NCI-H1092 (cell line): ENCODE measurements around the gene SFRP4.

Experiments used
- DNase-seq: peaks from one replicate; lab custom pipeline; 2025; lab: John Stamatoyannopoulos, UW

The SFRP4 gene

DNA sequence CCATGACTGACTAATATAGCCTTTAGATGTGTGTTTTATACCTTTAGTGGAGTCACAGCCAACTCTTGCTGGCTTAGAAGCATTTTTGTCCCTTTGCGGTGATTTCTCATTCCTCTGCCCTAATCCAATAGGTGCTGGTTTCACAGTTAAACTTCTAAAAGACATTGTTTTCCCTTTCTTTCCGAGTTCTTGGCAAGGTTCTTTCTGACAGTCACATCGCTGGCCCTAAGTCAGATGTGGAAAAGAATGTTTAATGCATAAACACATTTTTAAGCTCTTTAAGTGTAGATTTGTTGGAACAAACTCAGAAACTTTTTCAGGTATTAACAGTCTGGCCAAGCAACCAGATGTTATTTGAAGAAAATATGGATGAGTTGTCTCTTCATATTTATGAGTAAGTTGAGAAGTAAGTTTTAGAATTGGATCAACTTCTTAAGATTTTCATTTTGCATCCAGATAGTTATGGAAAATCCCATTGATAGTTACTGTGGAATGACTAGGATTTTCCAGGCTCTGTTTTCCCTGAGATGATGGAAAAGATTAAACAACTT lies 7.9 kb upstream of the SFRP4 start:
- DNase-seq, result no peak

DNA sequence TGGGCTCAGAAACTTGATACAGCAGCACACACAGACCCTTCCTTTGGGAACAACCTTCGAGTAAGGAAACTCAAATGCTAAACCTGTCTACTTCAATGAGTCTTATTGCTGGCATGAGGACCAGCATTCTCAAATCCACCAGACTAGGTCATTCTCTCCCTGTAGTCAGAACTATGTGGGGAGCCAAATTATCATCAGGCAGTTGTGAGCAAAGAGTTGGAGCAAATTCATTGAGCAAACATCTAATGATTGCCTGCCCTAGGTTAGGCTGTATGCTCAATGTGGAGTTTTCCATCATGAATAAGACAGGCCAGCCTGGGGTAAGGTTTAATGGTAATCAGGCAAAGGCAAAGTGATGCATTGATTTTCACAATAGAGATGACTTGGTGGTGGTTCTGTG lies 7.4 kb upstream of the SFRP4 start:
- no peak for DNase-seq

DNA sequence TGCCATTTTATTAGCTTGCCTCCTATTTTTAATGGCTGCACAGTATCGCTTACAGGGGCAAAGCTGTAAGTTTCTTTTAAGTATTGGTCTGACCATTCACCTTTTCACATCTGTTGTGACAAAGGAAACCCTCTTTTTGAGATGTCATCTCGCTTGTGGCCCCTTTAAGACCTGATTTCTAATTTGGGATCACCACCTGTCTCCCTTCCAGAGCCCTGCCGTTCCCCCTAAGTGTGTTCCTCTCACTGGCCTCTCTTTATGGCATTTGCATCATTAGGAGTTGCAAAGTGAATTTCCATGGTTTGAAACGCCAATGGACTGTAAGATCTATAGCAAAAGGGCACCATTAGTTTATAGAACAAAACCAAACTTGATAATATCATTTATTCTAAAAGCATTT lies 5.3 kb upstream of the SFRP4 start:
- no peak for DNase-seq

GRCh38 chr7:37920849-37921805 lies 4.5 kb upstream of the SFRP4 start:
- peak; percentile 42 for DNase-seq

DNA sequence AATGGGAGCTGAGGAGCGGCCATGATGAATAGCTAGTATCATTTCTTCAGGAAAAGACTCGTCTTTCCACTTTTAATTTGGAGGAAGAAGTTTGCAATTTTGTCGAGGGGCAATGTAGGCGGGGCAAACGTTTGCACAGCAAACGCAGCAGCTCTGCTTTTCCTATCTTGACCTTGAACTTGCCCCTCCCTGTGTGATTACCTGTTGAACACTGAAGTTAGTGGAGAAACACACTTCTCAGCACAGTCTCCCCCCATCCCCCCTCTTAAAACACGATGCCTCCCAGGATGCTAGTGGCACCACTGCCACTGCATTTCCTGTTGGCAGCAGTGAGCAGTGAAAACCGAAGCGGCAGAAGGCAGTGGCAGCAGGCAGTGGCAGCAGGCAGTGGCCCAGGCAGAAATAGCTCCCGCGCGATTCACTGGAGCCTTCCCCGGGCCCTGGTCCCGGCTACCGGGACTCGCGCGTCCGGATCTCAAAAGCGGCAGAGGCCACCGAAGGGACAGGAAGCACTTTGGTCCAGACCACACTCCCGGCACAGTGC lies 3.8 kb upstream of the SFRP4 start, which contains the start of gene EPDR1:
Gene EPDR1, plus strand, starts transcription at position 336 of the 544 bp plus-strand sequence. CDS start 300 bp downstream, outside the sequence.
- DNase-seq, result peak; percentile 48

GRCh38 chr7:37918526-37918925 lies 1.9 kb upstream of the SFRP4 start:
- DNase-seq, result no peak

DNA sequence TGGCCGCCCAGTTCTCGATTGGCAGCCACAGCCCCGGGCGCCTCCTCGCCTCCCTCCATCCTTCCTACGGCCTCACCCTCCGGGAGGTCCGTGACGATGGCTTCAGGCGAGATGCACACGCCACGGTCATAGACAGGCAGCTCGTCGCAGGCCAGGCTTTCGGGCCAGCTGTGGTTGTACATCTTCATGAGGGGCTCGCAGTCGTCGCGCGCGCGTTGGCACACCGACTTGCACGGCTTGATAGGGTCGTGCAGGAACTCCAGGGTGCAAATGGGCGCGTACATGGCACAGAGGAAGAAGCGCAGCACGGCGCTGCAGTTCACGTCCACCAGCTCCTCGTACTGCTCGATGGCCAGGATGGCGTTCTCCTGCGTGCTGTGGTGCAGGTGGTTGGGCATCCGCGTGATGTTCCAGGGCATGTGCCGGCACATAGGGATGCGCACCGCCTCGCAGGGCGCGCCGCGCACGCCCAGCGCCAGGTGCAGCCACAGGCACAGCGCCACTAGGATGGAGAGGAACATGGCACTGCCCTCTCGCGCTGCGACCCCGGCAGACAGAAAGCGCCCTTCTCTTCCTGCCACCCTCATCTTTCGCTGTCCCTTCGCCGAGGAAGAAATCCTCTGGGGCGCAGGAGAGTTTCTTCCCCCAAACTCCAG lies 472 bp downstream of the SFRP4 start:
- no peak for DNase-seq

- no peak for DNase-seq
Observed at GRCh38 chr7:37915438-37915837, 1.2 kb downstream of the SFRP4 start.

DNA sequence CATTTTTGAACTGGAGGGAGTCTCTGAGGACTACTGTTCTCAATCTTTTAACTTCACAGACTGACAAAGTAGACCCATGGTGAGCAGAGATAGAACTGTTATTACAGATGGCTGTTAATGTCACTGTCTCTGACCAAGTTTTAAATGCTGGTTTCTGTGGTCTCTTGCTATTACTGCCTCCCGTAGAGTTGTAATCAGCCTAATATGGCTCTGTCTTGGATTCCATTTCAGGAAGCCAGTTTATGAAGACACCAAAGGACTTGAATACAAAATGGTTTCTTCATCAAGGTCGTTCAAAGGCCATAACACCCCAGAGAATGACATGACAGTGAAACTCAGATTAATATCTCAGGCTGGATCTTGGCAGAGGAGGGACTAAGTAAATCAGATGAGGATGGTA lies 3.9 kb downstream of the SFRP4 start:
- no peak for DNase-seq

DNA sequence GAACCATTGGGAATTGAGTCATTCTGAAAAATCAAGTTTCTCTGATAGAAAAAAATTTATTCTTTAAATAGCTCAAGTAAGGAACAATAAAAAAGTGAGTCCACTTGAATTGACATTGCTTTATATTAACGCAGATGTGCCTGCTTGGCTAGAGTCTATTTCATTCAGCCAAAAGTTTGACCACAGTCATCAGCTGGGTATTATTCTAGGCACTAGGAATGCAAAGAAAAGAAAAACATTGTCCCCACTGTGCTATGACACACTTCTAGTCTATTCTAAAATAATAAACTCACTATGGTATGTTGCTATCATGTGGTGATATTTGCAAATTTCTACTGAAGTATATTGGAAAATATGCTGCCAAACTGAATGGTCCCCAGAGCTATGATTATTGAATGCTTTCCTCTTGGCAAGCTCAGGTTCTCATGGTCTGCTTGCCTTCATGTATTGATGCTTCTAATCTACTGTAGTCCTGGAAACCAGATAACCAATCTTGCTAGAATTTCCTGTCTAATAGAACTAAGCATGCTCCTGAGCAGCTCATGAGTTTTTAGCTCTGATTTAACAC lies 8.3 kb downstream of the SFRP4 start:
- DNase-seq, result no peak

- no peak for DNase-seq
Observed at GRCh38 chr7:37901890-37902524, 14.6 kb downstream of the SFRP4 start.

DNA sequence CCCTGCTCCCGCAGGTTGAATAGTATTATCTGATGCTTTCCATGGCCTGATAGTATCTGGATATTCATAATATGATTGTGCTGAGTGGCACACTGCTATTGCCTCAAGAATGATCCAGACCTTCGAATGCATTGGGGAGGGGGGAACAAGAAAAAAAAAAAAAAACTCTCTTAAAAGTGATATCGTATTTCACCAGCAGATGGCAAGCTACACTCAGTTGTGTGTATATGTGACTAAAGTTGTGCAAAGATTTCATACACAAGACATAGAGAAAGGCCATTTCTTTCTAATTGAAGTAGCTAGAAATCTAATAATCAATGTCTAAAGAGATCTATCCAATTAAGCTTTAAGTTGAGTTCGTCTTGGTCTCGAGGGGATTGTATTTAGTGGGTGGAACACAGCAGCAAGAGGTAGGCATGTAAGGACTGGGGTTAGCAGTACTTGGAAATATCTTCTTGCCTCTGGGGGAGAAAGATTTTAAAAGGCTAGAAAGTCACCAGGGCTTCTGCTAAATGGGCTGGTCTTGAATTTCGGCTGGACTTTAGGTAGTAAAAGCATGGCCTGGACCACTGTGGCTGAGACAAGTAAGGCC lies 15.3 kb downstream of the SFRP4 start:
- DNase-seq, result peak; percentile 16

GRCh38 chr7:37899712-37900247 lies 16.8 kb downstream of the SFRP4 start:
- DNase-seq, result no peak

DNA sequence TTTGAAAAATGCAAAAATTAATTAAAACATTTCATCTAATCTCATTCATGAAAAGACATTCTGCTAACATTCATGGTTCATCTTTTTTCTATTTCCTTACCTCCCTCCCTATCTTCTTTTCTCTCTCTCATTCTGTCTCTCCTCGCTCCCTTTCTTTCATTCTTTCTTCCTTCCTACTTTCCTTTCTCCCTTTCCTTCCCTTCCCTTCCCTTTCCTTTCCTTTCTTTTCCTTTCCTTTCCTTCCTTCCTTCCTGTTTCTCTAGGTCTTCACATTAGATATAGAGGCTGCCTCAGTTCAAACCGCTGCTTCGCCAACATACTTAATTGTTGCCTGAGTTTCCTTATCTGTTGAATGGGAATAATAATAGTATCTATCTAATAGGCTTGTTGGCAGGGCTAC lies 21.9 kb downstream of the SFRP4 start:
- DNase-seq, result no peak

DNA sequence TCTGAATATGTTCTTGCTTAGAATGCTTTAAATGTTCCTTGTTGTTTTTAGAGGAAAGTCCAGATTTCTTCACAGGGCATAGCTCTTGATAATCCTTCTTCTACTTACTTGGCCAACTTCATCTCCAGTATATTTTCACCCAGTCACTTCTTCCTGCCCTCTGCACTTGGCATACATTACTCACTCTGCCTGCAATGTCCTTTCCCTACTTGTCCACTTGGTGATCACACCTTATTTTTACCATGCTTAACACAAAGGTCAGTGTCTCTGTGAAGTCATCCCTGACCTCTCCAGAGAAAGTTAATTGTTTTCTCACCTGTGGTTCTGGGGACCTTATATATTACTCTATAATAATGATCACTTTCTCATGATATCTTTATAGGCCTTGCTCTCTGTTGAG lies 23.3 kb downstream of the SFRP4 start:
- DNase-seq, result no peak

GRCh38 chr7:37882086-37882485 lies 34.5 kb downstream of the SFRP4 start:
- no peak for DNase-seq
